SK-N-SH (cell line): Measurements from ENCODE around the gene BACE1-AS. TPM values are rescaled to one million over a fixed set of nuclear protein-coding genes. Genes with fewer than 3 reads are reported as not detected.

Experiments
- CTCF ChIA-PET: fragments of 300-600, 350-600 bp; formaldehyde crosslinking; extraction: SDS; loops from one replicate; lab custom pipeline; 2021; lab: Yijun Ruan, JAX
- POLR2A ChIA-PET: fragments of 350-600 bp; sonication (Branson Sonifier 250); formaldehyde crosslinking; extraction: SDS; loops from one replicate; lab custom pipeline; 2020; ENCODE audit warnings: antibody characterized with exemption, inconsistent platforms; lab: Yijun Ruan, JAX
- DNase-seq: peaks from one replicate; pipeline ENCODE4 v3.0.0; 2012
- H2AFZ ChIP-seq: fragments of 200-600 bp; sonication (generic); 2 replicates; pipeline ENCODE4 v1.8.1; 2016; ENCODE audit warnings: antibody characterized with exemption, mild to moderate bottlenecking, low read depth
- H3F3A ChIP-seq: fragments of 200-600 bp; sonication (generic); replicated peaks from 2 replicates; pipeline ENCODE3; 2016; ENCODE audit warnings: antibody characterized with exemption, mild to moderate bottlenecking; ENCODE audit not compliant: insufficient read depth
- H3K27ac ChIP-seq, 2 experiments: fragments of 200-500 bp in 1 of 2; fragments of 200-600 bp in 1 of 2; sonication (Bioruptor generic) in 1 of 2; sonication (generic), shearing (Covaris generic) in 1 of 2; 2 replicates each; pipeline versions ENCODE4 v1.5.1 to v1.6.1; 2014 to 2016; ENCODE audit warnings: low read depth in 2 of 2, inconsistent platforms in 1 of 2, low read length in 1 of 2, mild to moderate bottlenecking in 1 of 2, mixed read lengths in 1 of 2
- H3K27me3 ChIP-seq: fragments of 200-600 bp; sonication (generic), shearing (Covaris generic); 2 replicates; pipeline ENCODE4 v1.6.1; 2016; ENCODE audit warnings: mixed run types; ENCODE audit not compliant: insufficient read depth
- H3K36me3 ChIP-seq, 2 experiments: fragments of 200-500 bp in 1 of 2; fragments of 200-600 bp in 1 of 2; sonication (Bioruptor generic) in 1 of 2; sonication (generic) in 1 of 2; replicated peaks in 1 of 2; 2 replicates each; pipeline versions ENCODE3 to v1.5.1; 2014 to 2016; ENCODE audit warnings: low read length in 1 of 2, mild to moderate bottlenecking in 1 of 2; ENCODE audit not compliant: insufficient read depth in 2 of 2, control insufficient read depth in 1 of 2
- H3K4me1 ChIP-seq, 2 experiments: fragments of 200-500 bp in 1 of 2; fragments of 200-600 bp in 1 of 2; sonication (Bioruptor generic) in 1 of 2; sonication (generic), shearing (Covaris generic) in 1 of 2; 2 replicates each; pipeline versions ENCODE4 v1.5.1 to v1.6.1; 2014 to 2016; ENCODE audit warnings: low read depth in 1 of 2, low read length in 1 of 2, mixed run types in 1 of 2; ENCODE audit not compliant: insufficient read depth in 2 of 2, control insufficient read depth in 1 of 2
- H3K4me2 ChIP-seq: fragments of 200-600 bp; sonication (generic), shearing (Covaris generic); 2 replicates; pipeline ENCODE4 v1.6.1; 2017; ENCODE audit warnings: mixed run types
- H3K4me3 ChIP-seq, 2 experiments: fragments of 200-500 bp in 1 of 2; fragments of 200-600 bp in 1 of 2; sonication (Bioruptor generic) in 1 of 2; sonication (generic), shearing (Covaris generic) in 1 of 2; 2 replicates each; pipeline versions ENCODE4 v1.5.1 to v1.8.1; 2014 to 2016; ENCODE audit warnings: low read depth in 2 of 2, inconsistent platforms in 1 of 2, low read length in 1 of 2, mild to moderate bottlenecking in 1 of 2, mixed read lengths in 1 of 2, moderate library complexity in 1 of 2
- H3K79me2 ChIP-seq: fragments of 200-600 bp; sonication (generic); 2 replicates; pipeline ENCODE4 v1.8.1; 2017; ENCODE audit warnings: mild to moderate bottlenecking; ENCODE audit not compliant: insufficient read depth
- H3K9ac ChIP-seq: fragments of 200-600 bp; sonication (generic); 2 replicates; pipeline ENCODE4 v1.6.1; 2017; ENCODE audit warnings: mixed run types
- H3K9me2 ChIP-seq: fragments of 200-600 bp; sonication (generic); 2 replicates; pipeline ENCODE4 v1.6.1; 2017; ENCODE audit warnings: mixed run types
- H3K9me3 ChIP-seq: fragments of 200-600 bp; sonication (generic); 2 replicates; pipeline ENCODE4 v1.6.1; 2017; ENCODE audit warnings: mixed run types, mild to moderate bottlenecking, moderate library complexity
- H4K20me1 ChIP-seq: fragments of 200-600 bp; sonication (generic); 2 replicates; pipeline ENCODE4 v1.6.1; 2017; ENCODE audit warnings: mild to moderate bottlenecking, mixed run types; ENCODE audit not compliant: insufficient read depth
- CHD2 ChIP-seq: fragments of 150-350 bp; IDR thresholded peaks from 2 replicates; pipeline ENCODE4 v1.6.1; 2018; ENCODE audit warnings: low read length; ENCODE audit not compliant: partially characterized antibody
- CTCF ChIP-seq: fragments of 200-600 bp; sonication (generic); IDR thresholded peaks from 2 replicates; pipeline ENCODE4 v1.6.1; 2017; ENCODE audit warnings: antibody characterized with exemption, mild to moderate bottlenecking, moderate library complexity
- EZH2phosphoT487 ChIP-seq: fragments of 200-600 bp; sonication (generic); IDR thresholded peaks from 2 replicates; pipeline ENCODE4 v1.6.1; 2017; ENCODE audit warnings: low read depth, mixed run types, mild to moderate bottlenecking, antibody characterized with exemption, moderate library complexity, borderline replicate concordance
- FOSL2 ChIP-seq: IDR thresholded peaks from 2 replicates; pipeline ENCODE4 v1.4.0; 2012; ENCODE audit warnings: low read depth, mild to moderate bottlenecking, moderate library complexity, borderline replicate concordance
- FOXM1 ChIP-seq: IDR thresholded peaks from 2 replicates; pipeline ENCODE4 v1.4.0; 2012; ENCODE audit warnings: low read depth, mild to moderate bottlenecking
- GATA2 ChIP-seq: sonication (generic); formaldehyde crosslinking; IDR thresholded peaks from 2 replicates; pipeline ENCODE4 v1.5.0; 2020; ENCODE audit warnings: mild to moderate bottlenecking, missing genetic modification reagents
- MEF2A ChIP-seq: IDR thresholded peaks from 2 replicates; pipeline ENCODE4 v1.4.0; 2012; ENCODE audit warnings: low read depth, borderline replicate concordance
- MXI1 ChIP-seq: IDR thresholded peaks from 2 replicates; pipeline ENCODE4 v1.6.1; 2012; ENCODE audit warnings: mild to moderate bottlenecking, low read depth, low read length, improper control_type of control experiment
- RAD21 ChIP-seq: IDR thresholded peaks from 2 replicates; pipeline ENCODE4 v1.6.1; 2012; ENCODE audit warnings: mild to moderate bottlenecking, low read length
- TCF12 ChIP-seq: IDR thresholded peaks from 2 replicates; pipeline ENCODE4 v1.4.0; 2012
- TEAD4 ChIP-seq: IDR thresholded peaks from 2 replicates; pipeline ENCODE4 v1.4.0; 2012; ENCODE audit warnings: mild to moderate bottlenecking, borderline replicate concordance; ENCODE audit not compliant: insufficient read depth
- YY1 ChIP-seq: IDR thresholded peaks from 2 replicates; pipeline ENCODE4 v1.4.0; 2012; ENCODE audit warnings: low read depth, mild to moderate bottlenecking
- WGBS: methylation state at CpG from one replicate; pipeline ENCODE4 v1.1.6; 2017; ENCODE audit warnings: low lambda C conversion rate; 5-methylcytosine and 5-hydroxymethylcytosine counted together
- polyA plus RNA-seq, 3 experiments: library from polyadenylated mRNA; depleted of rRNA; stranded (reverse); fragments of >200 nt; gene quantifications; 2 replicates each; pipeline ENCODE4 v1.2.3, GENCODE V29; 2012
- TF ChIP-seq, protein P1 (sequence below): IDR thresholded peaks from 2 replicates; pipeline ENCODE4; 2012
- TF ChIP-seq, protein P2 (sequence below): fragments of 150-350 bp; IDR thresholded peaks from 2 replicates; pipeline ENCODE4 v1.6.1; 2017; ENCODE audit warnings: antibody characterized with exemption, low read length, low read depth, borderline replicate concordance

BACE1-AS gene
- polyA plus RNA-seq, 1 of the 3 experiments (the other 2 are of a cell fraction) = 5.7 TPM

- ChIA-PET POLR2A (no interaction called here), CTCF (interaction anchor here (0.9 kb wide), 1 partner anchor 14 kb away, joined by 3 read pairs; no protein-coding TSS in a partner anchor)
- H3K4me3 ChIP-seq = no peak overlapping the region
- no peak overlapping the region for H3K4me2 ChIP-seq
- TF ChIP-seq, protein P1, sequence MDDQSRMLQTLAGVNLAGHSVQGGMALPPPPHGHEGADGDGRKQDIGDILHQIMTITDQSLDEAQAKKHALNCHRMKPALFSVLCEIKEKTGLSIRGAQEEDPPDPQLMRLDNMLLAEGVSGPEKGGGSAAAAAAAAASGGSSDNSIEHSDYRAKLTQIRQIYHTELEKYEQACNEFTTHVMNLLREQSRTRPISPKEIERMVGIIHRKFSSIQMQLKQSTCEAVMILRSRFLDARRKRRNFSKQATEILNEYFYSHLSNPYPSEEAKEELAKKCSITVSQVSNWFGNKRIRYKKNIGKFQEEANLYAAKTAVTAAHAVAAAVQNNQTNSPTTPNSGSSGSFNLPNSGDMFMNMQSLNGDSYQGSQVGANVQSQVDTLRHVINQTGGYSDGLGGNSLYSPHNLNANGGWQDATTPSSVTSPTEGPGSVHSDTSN = no peak
- TF ChIP-seq CTCF (no peak), FOSL2 (no peak), CHD2 (no peak), MEF2A (no peak), RAD21 (no peak), TEAD4 (no peak), MXI1 (no peak)
- H2AFZ ChIP-seq = no peak overlapping the region
- no peaks in the 10 kb centered on the region for H3K36me3 ChIP-seq
- 70% methylated on average over 10 of the region's 17 CpGs for WGBS
- peak; percentile 76 for DNase-seq
- no peaks in the 10 kb centered on the region for H4K20me1 ChIP-seq
- H3K4me1 ChIP-seq = peaks cover 0 to 15% of the 10 kb centered on the region in 2 experiments; a peak in 1 of 4 replicates
- H3K9ac ChIP-seq = no peak overlapping the region
- no peaks in the 10 kb centered on the region for H3K27me3 ChIP-seq
- H3F3A ChIP-seq = no peaks in the 10 kb centered on the region
- H3K79me2 ChIP-seq = 0 out of 2 replicates have a peak, but pooled peaks cover 4% of the 10 kb centered on the region
- no peaks in the 10 kb centered on the region for H3K9me2 ChIP-seq
- no peak overlapping the region for H3K27ac ChIP-seq
- H3K9me3 ChIP-seq = no peaks in the 10 kb centered on the region
Measured at GRCh38 chr11:117300283-117300663, 9.1 kb downstream of the BACE1-AS start.

GRCh38 chr11:117300773-117301172, 9.6 kb downstream of the BACE1-AS start:
- no peak for TF ChIP-seq FOXM1
- no peak for TF ChIP-seq TCF12
- no peak for TF ChIP-seq YY1
- TF ChIP-seq, protein P2, sequence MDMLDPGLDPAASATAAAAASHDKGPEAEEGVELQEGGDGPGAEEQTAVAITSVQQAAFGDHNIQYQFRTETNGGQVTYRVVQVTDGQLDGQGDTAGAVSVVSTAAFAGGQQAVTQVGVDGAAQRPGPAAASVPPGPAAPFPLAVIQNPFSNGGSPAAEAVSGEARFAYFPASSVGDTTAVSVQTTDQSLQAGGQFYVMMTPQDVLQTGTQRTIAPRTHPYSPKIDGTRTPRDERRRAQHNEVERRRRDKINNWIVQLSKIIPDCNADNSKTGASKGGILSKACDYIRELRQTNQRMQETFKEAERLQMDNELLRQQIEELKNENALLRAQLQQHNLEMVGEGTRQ = no peak
- no peak for TF ChIP-seq EZH2phosphoT487
- TF ChIP-seq GATA2 (CRISPR knock-in tag) = no peak
- no peak for TF ChIP-seq TEAD4
- H4K20me1 ChIP-seq = no peaks in the 10 kb centered on the region
- peaks cover 0 to 15% of the 10 kb centered on the region in 2 experiments; a peak in 1 of 4 replicates for H3K4me1 ChIP-seq
- 0 out of 2 replicates have a peak, but pooled peaks cover 4% of the 10 kb centered on the region for H3K79me2 ChIP-seq
- ChIA-PET POLR2A (no interaction called here), CTCF (interaction anchor here (0.8 to 0.9 kb wide), 2 partner anchors 13 to 75 kb away, joined by 3 read pairs; no protein-coding TSS in a partner anchor)
- H3K9me2 ChIP-seq = no peaks in the 10 kb centered on the region
- no peaks in the 10 kb centered on the region for H3K27me3 ChIP-seq
- H3K36me3 ChIP-seq = no peaks in the 10 kb centered on the region
- WGBS = 91% methylated on average over 5 of the region's 5 CpGs
- H2AFZ ChIP-seq = no peak overlapping the region
- no peak for DNase-seq
- no peaks in the 10 kb centered on the region for H3K9me3 ChIP-seq
- H3K9ac ChIP-seq = no peak overlapping the region
- H3K4me3 ChIP-seq = no peak overlapping the region
- H3F3A ChIP-seq = no peaks in the 10 kb centered on the region
- no peak overlapping the region for H3K27ac ChIP-seq
- H3K4me2 ChIP-seq = no peak overlapping the region
